ENCODE results near the gene RUNX2.

DNA sequence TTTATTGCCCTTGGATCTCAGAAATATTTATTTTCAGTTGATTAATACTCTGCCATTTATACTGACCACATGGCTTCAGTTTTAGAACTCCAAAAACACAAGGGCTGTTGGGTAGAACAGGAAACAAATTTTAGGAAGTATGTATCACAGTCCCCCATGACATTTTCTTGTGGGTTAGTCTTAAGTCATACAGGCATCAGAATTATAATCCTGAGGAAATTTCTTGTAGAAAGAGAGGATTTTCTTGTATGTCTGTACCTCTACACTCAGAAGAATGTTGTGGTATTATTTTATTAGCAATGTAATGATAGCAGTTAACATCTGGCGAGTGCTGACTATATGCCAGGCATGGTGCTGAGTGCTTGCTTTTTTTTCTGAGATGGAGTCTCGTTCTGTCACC is 384.7 kb downstream of the RUNX2 start:
- TF ChIP-seq ISL1 (CRISPR knock-in tag; IDR thresholded peaks at IDR 0.05) (no peak), ZFP3 (CRISPR knock-in tag; IDR thresholded peaks at IDR 0.05) (no peak), ZNF565 (CRISPR knock-in tag; conservative IDR thresholded peaks at IDR 0.05; ENCODE audit: low read depth) (no peak), OSR1 (CRISPR knock-in tag; IDR thresholded peaks at IDR 0.05) (no peak), TOX (CRISPR knock-in tag; IDR thresholded peaks at IDR 0.05; ENCODE audit: borderline replicate concordance) (no peak), SNAI2 (CRISPR knock-in tag; IDR thresholded peaks at IDR 0.05) (no peak), ESRRG (CRISPR knock-in tag; IDR thresholded peaks at IDR 0.05) (no peak)
- TF ChIP-seq, protein P1, sequence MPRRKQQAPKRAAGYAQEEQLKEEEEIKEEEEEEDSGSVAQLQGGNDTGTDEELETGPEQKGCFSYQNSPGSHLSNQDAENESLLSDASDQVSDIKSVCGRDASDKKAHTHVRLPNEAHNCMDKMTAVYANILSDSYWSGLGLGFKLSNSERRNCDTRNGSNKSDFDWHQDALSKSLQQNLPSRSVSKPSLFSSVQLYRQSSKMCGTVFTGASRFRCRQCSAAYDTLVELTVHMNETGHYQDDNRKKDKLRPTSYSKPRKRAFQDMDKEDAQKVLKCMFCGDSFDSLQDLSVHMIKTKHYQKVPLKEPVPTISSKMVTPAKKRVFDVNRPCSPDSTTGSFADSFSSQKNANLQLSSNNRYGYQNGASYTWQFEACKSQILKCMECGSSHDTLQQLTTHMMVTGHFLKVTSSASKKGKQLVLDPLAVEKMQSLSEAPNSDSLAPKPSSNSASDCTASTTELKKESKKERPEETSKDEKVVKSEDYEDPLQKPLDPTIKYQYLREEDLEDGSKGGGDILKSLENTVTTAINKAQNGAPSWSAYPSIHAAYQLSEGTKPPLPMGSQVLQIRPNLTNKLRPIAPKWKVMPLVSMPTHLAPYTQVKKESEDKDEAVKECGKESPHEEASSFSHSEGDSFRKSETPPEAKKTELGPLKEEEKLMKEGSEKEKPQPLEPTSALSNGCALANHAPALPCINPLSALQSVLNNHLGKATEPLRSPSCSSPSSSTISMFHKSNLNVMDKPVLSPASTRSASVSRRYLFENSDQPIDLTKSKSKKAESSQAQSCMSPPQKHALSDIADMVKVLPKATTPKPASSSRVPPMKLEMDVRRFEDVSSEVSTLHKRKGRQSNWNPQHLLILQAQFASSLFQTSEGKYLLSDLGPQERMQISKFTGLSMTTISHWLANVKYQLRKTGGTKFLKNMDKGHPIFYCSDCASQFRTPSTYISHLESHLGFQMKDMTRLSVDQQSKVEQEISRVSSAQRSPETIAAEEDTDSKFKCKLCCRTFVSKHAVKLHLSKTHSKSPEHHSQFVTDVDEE (CRISPR knock-in tag; IDR thresholded peaks at IDR 0.05) = no peak
